Neural cell (in vitro differentiated cells): ENCODE data around the gene COQ4.

Experiments used
- CTCF ChIP-seq: fragments of 450-650 bp; IDR thresholded peaks from 2 replicates; pipeline ENCODE4 v1.5.1; 2014; ENCODE audit warnings: antibody characterized with exemption, mild to moderate bottlenecking, moderate library complexity; ENCODE audit not compliant: poor library complexity, severe bottlenecking
- EP300 ChIP-seq: fragments of 450-650 bp; conservative IDR thresholded peaks from 2 replicates; pipeline ENCODE4 v1.6.1; 2014; ENCODE audit warnings: antibody characterized with exemption, mild to moderate bottlenecking, moderate library complexity; ENCODE audit not compliant: poor library complexity, severe bottlenecking
- EZH2 ChIP-seq: fragments of 200-600, 300-800 bp; shearing (Covaris generic), sonication (generic); IDR thresholded peaks from 2 replicates; pipeline ENCODE4 v1.6.1; 2014; ENCODE audit warnings: antibody characterized with exemption, low read length, borderline replicate concordance, mild to moderate bottlenecking; ENCODE audit not compliant: insufficient read depth, poor library complexity, severe bottlenecking
- POLR2AphosphoS5 ChIP-seq: IDR thresholded peaks from 2 replicates; pipeline ENCODE4 v1.6.1; 2012
- REST ChIP-seq: IDR thresholded peaks from 2 replicates; pipeline ENCODE4 v1.6.1; 2012; ENCODE audit warnings: borderline replicate concordance
- TAF1 ChIP-seq: IDR thresholded peaks from 2 replicates; pipeline ENCODE4 v1.6.1; 2012; ENCODE audit warnings: low read depth

GRCh38 chr9:128365525-128365924, 42.9 kb downstream of the COQ4 start:
- TF ChIP-seq POLR2AphosphoS5: no peak
- no peak for TF ChIP-seq EP300
- no peak for TF ChIP-seq CTCF
- TF ChIP-seq TAF1: no peak
- no peak for TF ChIP-seq EZH2
- no peak for TF ChIP-seq REST
